ENCODE data around the gene HACD1.

The HACD1 gene

DNA sequence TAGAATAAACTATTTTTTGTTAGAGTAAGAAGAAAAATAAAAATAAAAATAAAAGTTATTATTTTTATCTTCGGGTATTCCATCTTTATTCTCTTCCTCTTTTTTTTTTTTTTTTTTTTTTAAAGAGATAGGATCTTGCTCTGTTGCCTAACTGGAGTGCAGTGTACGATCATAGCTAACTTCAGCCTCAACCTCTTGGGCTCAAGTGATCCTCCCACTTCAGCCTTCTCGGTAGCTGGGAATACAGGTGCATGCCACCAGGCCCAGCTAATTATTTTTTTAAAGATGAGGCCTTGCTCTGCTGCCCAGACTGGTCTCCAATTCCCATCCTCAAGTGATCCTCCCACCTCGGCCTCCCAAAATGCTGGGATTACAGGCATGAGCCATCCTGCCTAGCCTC is 42.2 kb upstream of the HACD1 start:
- Histone ChIP-seq H3K9ac (ENCODE audit: insufficient read length, low read depth) (no peak overlapping the region), H3K36me3 (ENCODE audit: insufficient read depth, insufficient read length, low read length) (peaks cover 20% of the 10 kb centered on the region), H3K4me3 (ENCODE audit: insufficient read length, low read depth) (no peak overlapping the region), H3K9me3 (ENCODE audit: insufficient read depth, low read length) (peaks cover 18% of the 10 kb centered on the region; the same call in 1 of the 2 replicates), H3K27me3 (ENCODE audit: insufficient read depth, insufficient read length) (no peaks in the 10 kb centered on the region), H3K4me1 (ENCODE audit: insufficient read depth, insufficient read length) (no peaks in the 10 kb centered on the region)
- TF ChIP-seq SUZ12 (IDR thresholded peaks at IDR 0.05; ENCODE audit: extremely low read depth, insufficient read depth, insufficient read length): no peak
- no peak for TF ChIP-seq YY1 (IDR thresholded peaks at IDR 0.05; ENCODE audit: insufficient read depth, insufficient read length)
- TF ChIP-seq ZNF274 (IDR thresholded peaks at IDR 0.05; ENCODE audit: low read depth, low read length): no peak
- DNase-seq (ENCODE audit: low read depth, low spot score): no peak

DNA sequence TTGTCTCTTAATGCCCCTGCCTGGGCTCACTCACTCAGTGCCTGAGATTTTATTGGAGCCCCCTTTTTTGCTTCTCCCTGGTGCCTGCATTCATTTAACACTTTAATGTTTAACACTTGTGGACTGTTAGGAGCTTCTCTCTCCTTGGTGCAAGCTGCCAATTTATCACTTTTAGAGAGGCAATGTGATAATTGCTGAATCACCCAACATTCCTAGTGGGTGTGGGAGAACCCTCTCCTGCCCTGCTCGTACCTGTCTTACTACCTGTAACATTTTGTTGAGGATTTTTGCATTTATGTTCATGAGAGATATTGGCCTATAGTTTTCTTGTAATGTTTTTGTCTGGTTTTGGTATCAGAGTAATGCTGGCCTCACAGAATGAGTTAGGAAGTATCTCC is 39.9 kb upstream of the HACD1 start:
- TF ChIP-seq YY1 (IDR thresholded peaks at IDR 0.05; ENCODE audit: insufficient read depth, insufficient read length) (no peak), ZNF274 (IDR thresholded peaks at IDR 0.05; ENCODE audit: low read depth, low read length) (no peak), SUZ12 (IDR thresholded peaks at IDR 0.05; ENCODE audit: extremely low read depth, insufficient read depth, insufficient read length) (no peak)
- H3K9me3 ChIP-seq (ENCODE audit: insufficient read depth, low read length): peaks cover 37% of the 10 kb centered on the region

DNA sequence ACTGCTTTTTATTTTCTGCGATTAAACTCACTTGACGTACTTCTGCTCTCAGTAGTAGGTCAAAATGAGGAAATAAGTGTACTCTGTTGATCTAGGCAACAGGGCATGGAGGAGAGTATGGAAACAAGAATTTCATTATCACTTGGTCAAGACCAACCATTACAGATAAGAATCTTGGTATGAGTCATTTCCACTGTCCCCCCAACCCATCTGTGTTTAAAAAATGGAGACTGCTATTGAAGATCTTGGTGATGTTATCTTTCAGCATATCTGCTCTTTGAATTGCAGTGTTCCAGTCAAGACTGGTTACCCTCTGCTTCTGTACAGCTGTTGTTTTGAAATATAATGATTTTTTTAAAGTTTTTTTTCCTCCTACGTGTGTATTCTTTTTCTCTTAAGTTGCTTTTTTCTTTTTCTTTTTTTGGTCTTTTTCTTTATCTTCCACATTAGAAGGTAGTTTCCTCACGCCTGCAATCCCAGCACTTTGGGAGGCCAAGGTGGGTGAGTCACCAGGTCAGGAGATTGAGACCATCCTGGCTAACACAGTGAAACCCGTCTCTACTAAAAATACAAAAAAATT is 38.5 kb upstream of the HACD1 start:
- Histone ChIP-seq H3K36me3 (ENCODE audit: insufficient read depth, insufficient read length, low read length) (peaks cover 12% of the 10 kb centered on the region), H3K4me3 (ENCODE audit: insufficient read length, low read depth) (no peak overlapping the region), H3K27me3 (ENCODE audit: insufficient read depth, insufficient read length) (no peaks in the 10 kb centered on the region), H3K4me1 (ENCODE audit: insufficient read depth, insufficient read length) (no peaks in the 10 kb centered on the region), H3K9me3 (ENCODE audit: insufficient read depth, low read length) (peaks cover 38% of the 10 kb centered on the region), H3K9ac (ENCODE audit: insufficient read length, low read depth) (no peak overlapping the region)
- no peak for TF ChIP-seq SUZ12 (IDR thresholded peaks at IDR 0.05; ENCODE audit: extremely low read depth, insufficient read depth, insufficient read length)
- TF ChIP-seq ZNF274 (IDR thresholded peaks at IDR 0.05; ENCODE audit: low read depth, low read length): no peak
- TF ChIP-seq YY1 (IDR thresholded peaks at IDR 0.05; ENCODE audit: insufficient read depth, insufficient read length): no peak
- no peak for DNase-seq (ENCODE audit: low read depth, low spot score)

More for the DNA sequence above, 39.9 kb upstream of the HACD1 start:
- DNase-seq (ENCODE audit: low read depth, low spot score): no peak
- H3K36me3 ChIP-seq (ENCODE audit: insufficient read depth, insufficient read length, low read length): peaks cover 21% of the 10 kb centered on the region
- no peaks in the 10 kb centered on the region for H3K4me1 ChIP-seq (ENCODE audit: insufficient read depth, insufficient read length)
- H3K9ac ChIP-seq (ENCODE audit: insufficient read length, low read depth): no peak overlapping the region
- no peak overlapping the region for H3K4me3 ChIP-seq (ENCODE audit: insufficient read length, low read depth)
- no peaks in the 10 kb centered on the region for H3K27me3 ChIP-seq (ENCODE audit: insufficient read depth, insufficient read length)

DNA sequence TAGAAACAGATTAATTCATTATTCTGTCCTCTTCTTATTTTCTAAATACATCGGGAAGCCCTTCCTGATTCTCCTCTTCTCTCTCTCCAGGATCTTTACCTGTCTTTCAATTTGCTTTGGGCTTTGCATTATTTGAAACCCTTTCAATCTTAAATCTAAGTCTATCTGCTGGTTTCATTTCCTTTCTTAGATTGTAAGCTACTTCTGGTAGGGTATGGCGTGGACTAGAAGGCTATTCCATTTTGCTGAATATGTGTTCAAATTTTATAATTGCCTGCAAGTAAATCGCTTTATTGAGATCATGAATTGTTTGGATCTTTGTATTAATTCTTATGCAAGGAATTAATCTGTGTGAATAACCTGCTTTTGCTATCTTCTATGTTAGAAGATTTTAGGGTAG is 37.8 kb upstream of the HACD1 start:
- Histone ChIP-seq H3K9me3 (ENCODE audit: insufficient read depth, low read length) (peaks cover 38% of the 10 kb centered on the region), H3K4me1 (ENCODE audit: insufficient read depth, insufficient read length) (no peaks in the 10 kb centered on the region), H3K36me3 (ENCODE audit: insufficient read depth, insufficient read length, low read length) (peaks cover 8% of the 10 kb centered on the region), H3K9ac (ENCODE audit: insufficient read length, low read depth) (no peak overlapping the region), H3K4me3 (ENCODE audit: insufficient read length, low read depth) (no peak overlapping the region), H3K27me3 (ENCODE audit: insufficient read depth, insufficient read length) (no peaks in the 10 kb centered on the region)
- TF ChIP-seq SUZ12 (IDR thresholded peaks at IDR 0.05; ENCODE audit: extremely low read depth, insufficient read depth, insufficient read length) (no peak), ZNF274 (IDR thresholded peaks at IDR 0.05; ENCODE audit: low read depth, low read length) (no peak), YY1 (IDR thresholded peaks at IDR 0.05; ENCODE audit: insufficient read depth, insufficient read length) (no peak)
- no peak for DNase-seq (ENCODE audit: low read depth, low spot score)

DNA sequence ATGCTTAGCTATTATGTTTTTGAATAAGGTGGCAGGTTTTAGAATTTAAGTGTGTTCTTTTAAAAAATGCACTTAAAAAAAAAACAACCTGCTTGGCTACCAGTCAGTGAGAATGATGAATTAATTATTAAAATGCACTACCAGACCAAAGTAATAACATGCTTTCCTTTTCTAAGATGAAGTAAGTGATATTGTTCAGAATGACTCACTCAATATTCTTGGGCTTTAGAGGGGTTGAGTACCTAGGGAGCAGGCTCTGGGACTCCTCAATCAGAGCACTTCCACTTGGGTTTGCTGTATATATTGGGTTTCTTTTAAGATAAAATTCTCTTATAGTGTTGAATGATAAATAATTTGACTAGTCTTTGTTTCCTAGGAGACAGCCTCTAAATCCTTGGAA is 35.4 kb upstream of the HACD1 start:
- H3K36me3 ChIP-seq (ENCODE audit: insufficient read depth, insufficient read length, low read length): peaks cover 14% of the 10 kb centered on the region
- H3K9ac ChIP-seq (ENCODE audit: insufficient read length, low read depth): no peak overlapping the region
- no peak for DNase-seq (ENCODE audit: low read depth, low spot score)
- no peaks in the 10 kb centered on the region for H3K27me3 ChIP-seq (ENCODE audit: insufficient read depth, insufficient read length)
- TF ChIP-seq SUZ12 (IDR thresholded peaks at IDR 0.05; ENCODE audit: extremely low read depth, insufficient read depth, insufficient read length): no peak
- H3K4me3 ChIP-seq (ENCODE audit: insufficient read length, low read depth): no peak overlapping the region
- H3K9me3 ChIP-seq (ENCODE audit: insufficient read depth, low read length): peaks cover 48% of the 10 kb centered on the region
- H3K4me1 ChIP-seq (ENCODE audit: insufficient read depth, insufficient read length): no peaks in the 10 kb centered on the region

DNA sequence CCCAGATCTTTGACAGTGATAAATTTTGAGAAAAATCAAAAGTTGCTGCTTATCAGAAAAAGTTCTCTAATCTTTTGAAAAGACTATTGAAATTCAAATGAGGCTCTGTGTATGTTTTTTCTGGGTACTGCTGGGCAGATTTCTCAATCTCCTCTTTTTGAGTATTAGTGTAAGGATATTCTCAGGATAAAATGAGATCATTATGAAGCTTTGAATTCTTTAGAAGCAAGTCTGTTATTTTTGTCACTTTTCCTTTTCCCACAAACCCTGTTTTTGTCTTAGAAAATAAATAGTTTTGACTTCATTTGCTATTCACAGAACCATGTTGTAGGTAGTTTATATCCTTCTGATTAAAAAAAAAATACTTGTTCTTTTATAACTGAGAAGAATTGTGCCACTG is 34.7 kb upstream of the HACD1 start:
- H3K9me3 ChIP-seq (ENCODE audit: insufficient read depth, low read length): peaks cover 51% of the 10 kb centered on the region
- TF ChIP-seq YY1 (IDR thresholded peaks at IDR 0.05; ENCODE audit: insufficient read depth, insufficient read length): no peak
- H3K4me3 ChIP-seq (ENCODE audit: insufficient read length, low read depth): no peak overlapping the region
- no peaks in the 10 kb centered on the region for H3K4me1 ChIP-seq (ENCODE audit: insufficient read depth, insufficient read length)
- H3K9ac ChIP-seq (ENCODE audit: insufficient read length, low read depth): no peak overlapping the region
- peaks cover 14% of the 10 kb centered on the region for H3K36me3 ChIP-seq (ENCODE audit: insufficient read depth, insufficient read length, low read length)
- no peak for DNase-seq (ENCODE audit: low read depth, low spot score)
- no peaks in the 10 kb centered on the region for H3K27me3 ChIP-seq (ENCODE audit: insufficient read depth, insufficient read length)

DNA sequence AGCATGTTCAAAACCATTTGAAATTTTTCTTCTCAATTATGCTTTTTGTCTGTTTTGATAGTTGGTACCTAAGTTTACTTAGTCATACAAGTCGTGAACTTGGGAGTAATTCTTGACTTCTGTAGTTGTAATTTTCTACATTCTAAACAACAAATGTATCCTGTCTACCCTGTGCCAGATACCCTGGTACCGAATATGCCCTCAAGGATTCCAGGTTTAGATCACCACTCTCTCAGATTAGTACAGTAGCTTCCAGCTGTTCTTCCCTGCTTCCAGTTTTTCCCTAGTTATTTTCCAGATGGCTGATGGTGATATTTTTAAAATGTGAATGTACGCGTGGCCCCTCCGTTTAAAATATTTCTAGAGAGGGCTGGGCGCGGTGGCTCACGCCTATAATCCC is 33.2 kb upstream of the HACD1 start:
- DNase-seq (ENCODE audit: low read depth, low spot score): no peak
- Histone ChIP-seq H3K9ac (ENCODE audit: insufficient read length, low read depth) (no peak overlapping the region), H3K27me3 (ENCODE audit: insufficient read depth, insufficient read length) (no peaks in the 10 kb centered on the region), H3K4me1 (ENCODE audit: insufficient read depth, insufficient read length) (no peaks in the 10 kb centered on the region), H3K36me3 (ENCODE audit: insufficient read depth, insufficient read length, low read length) (peaks cover 25% of the 10 kb centered on the region), H3K9me3 (ENCODE audit: insufficient read depth, low read length) (peaks cover 40% of the 10 kb centered on the region), H3K4me3 (ENCODE audit: insufficient read length, low read depth) (no peak overlapping the region)
- TF ChIP-seq SUZ12 (IDR thresholded peaks at IDR 0.05; ENCODE audit: extremely low read depth, insufficient read depth, insufficient read length) (no peak), ZNF274 (IDR thresholded peaks at IDR 0.05; ENCODE audit: low read depth, low read length) (no peak), YY1 (IDR thresholded peaks at IDR 0.05; ENCODE audit: insufficient read depth, insufficient read length) (no peak)

DNA sequence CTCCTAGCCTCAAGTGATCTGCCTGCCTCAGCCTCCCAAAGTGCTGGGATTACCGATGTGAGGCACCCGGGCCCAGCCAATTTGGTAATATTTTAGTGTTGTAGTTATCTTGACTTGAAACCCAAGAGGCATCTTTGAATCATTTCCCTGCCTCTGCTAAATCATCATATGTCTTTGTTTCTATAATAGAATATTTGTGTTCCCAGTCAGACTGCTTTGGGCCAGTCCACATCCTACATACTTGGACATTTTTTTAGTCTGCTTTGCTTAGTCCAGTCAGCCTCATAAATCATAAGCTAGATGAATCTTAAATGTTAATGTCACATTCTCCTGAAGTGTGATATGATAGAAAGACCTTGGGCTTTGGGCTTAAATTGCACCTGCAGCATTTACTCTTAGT is 32.7 kb upstream of the HACD1 start:
- DNase-seq (ENCODE audit: low read depth, low spot score): no peak
- Histone ChIP-seq H3K4me1 (ENCODE audit: insufficient read depth, insufficient read length) (no peaks in the 10 kb centered on the region), H3K36me3 (ENCODE audit: insufficient read depth, insufficient read length, low read length) (peaks cover 25% of the 10 kb centered on the region), H3K27me3 (ENCODE audit: insufficient read depth, insufficient read length) (no peaks in the 10 kb centered on the region), H3K4me3 (ENCODE audit: insufficient read length, low read depth) (no peak overlapping the region), H3K9me3 (ENCODE audit: insufficient read depth, low read length) (peaks cover 34% of the 10 kb centered on the region), H3K9ac (ENCODE audit: insufficient read length, low read depth) (no peak overlapping the region)
- TF ChIP-seq ZNF274 (IDR thresholded peaks at IDR 0.05; ENCODE audit: low read depth, low read length) (no peak), SUZ12 (IDR thresholded peaks at IDR 0.05; ENCODE audit: extremely low read depth, insufficient read depth, insufficient read length) (no peak), YY1 (IDR thresholded peaks at IDR 0.05; ENCODE audit: insufficient read depth, insufficient read length) (no peak)

All from NT2/D1 (cell line).